Stomach (tissue), 9 donors: ENCODE data around the gene DUSP8. TPM values are rescaled to one million over a fixed set of nuclear protein-coding genes. Genes with fewer than 3 reads are reported as not detected.

Experiments used
- DNase-seq, 2 donors: peaks; one replicate each; pipeline versions ENCODE4 v3.0.0 to v3.0.0-alpha.2; 2013 to 2019
- H3K27ac ChIP-seq, 5 donors: fragments of 200-600 bp in 4 of 5; sonication (generic) in 4 of 5; one replicate each; pipeline ENCODE4 v1.5.1; 2013 to 2019; ENCODE audit warnings: mild to moderate bottlenecking in 1 of 5, moderate library complexity in 1 of 5
- H3K27me3 ChIP-seq, 3 donors: fragments of 200-600 bp; sonication (generic); one replicate each; pipeline ENCODE4 v1.5.1; 2017 to 2019; ENCODE audit warnings: mixed run types in 1 of 3
- H3K36me3 ChIP-seq, 4 donors: fragments of 200-600 bp; sonication (generic); 1 replicate in 3 of 4; 2 replicates in 1 of 4; pipeline ENCODE4 v1.5.1; 2016 to 2019
- H3K4me1 ChIP-seq, 4 donors: fragments of 200-600 bp; sonication (generic); one replicate each; pipeline ENCODE4 v1.5.1; 2016 to 2019
- H3K4me3 ChIP-seq, 4 donors: fragments of 200-600 bp; sonication (generic) in 3 of 4; one replicate each; pipeline ENCODE4 v1.5.1; 2016 to 2019; ENCODE audit warnings: mild to moderate bottlenecking in 1 of 4
- H3K9me3 ChIP-seq, 4 donors: fragments of 200-600 bp; sonication (generic); one replicate each; pipeline ENCODE4 v1.5.1; 2016 to 2019
- CTCF ChIP-seq, 7 experiments: fragments of 450-650 bp in 4 of 7; fragments of 200-600 bp in 3 of 7; sonication (generic) in 3 of 7; IDR thresholded peaks; one replicate each; pipeline ENCODE4 v1.5.1; 2016 to 2019; ENCODE audit warnings: antibody characterized with exemption in 7 of 7, control low read depth in 2 of 7, mild to moderate bottlenecking in 1 of 7
- EP300 ChIP-seq: sonication (generic); formaldehyde crosslinking; IDR thresholded peaks from one replicate; pipeline ENCODE4 v1.6.1; 2017; ENCODE audit warnings: antibody characterized with exemption
- POLR2A ChIP-seq, 4 donors: fragments of 450-650 bp; IDR thresholded peaks; one replicate each; pipeline ENCODE4 v1.6.1; 2016; ENCODE audit warnings: antibody characterized with exemption in 4 of 4, control low read depth in 2 of 4, mild to moderate bottlenecking in 1 of 4, moderate library complexity in 1 of 4
- POLR2AphosphoS5 ChIP-seq, 3 donors: sonication (generic); formaldehyde crosslinking; IDR thresholded peaks; one replicate each; pipeline ENCODE4 v1.6.1; 2016; ENCODE audit warnings: antibody characterized with exemption in 3 of 3
- WGBS, 5 donors: extraction: QIAGEN DNeasy Blood & Tissue Kit in 3 of 5; methylation state at CpG; one replicate each; pipeline versions ENCODE4 v1.1.5 to v1.1.7; 2013 to 2018; 5-methylcytosine and 5-hydroxymethylcytosine counted together
- intact Hi-C: fragments of 100-400 bp; cut with DNase I; formaldehyde crosslinking; loops from one replicate; pipeline ENCODE4 v1.15.1; 2023; ENCODE audit warnings: low total_unique reads
- polyA plus RNA-seq, 3 donors: library from polyadenylated mRNA; stranded (reverse); fragments of 200-250 nt; gene quantifications; one replicate each; pipeline ENCODE4 v1.2.3, GENCODE V29; 2013
- total RNA-seq, 5 donors: library from RNA; depleted of rRNA; stranded (reverse); fragments of >200 nt; gene quantifications; one replicate each; pipeline versions ENCODE4 v1.1.0 to v1.2.3, GENCODE V29; 2014 to 2016
- donor health status: healthy with polysubstance abuse.
- donor health status: Bipolar disorder and iron deficiency.
- donor health status: healthy.

Gene DUSP8
- total and polyA plus RNA-seq, 8 donors, result 0.58 to 31.6 (median 2.6) TPM

GRCh38 chr11:1543606-1544263 is 28.3 kb downstream of the DUSP8 start:
- DNase-seq, result no peak
- intact Hi-C loops, result loop anchor here (5.0 kb wide), 1 partner anchor 34 kb away; no protein-coding TSS in a partner anchor
- WGBS, 5 donors, result 82 to 90% (median 85%) methylated on average over 11 to 13 of the region's 13 CpGs
- no peaks in the 10 kb centered on the region for H3K9me3 ChIP-seq
- no peaks in the 10 kb centered on the region for H3K36me3 ChIP-seq
- H3K4me3 ChIP-seq, result no peak overlapping the region
- H3K27ac ChIP-seq, result no peak overlapping the region
- peaks cover 0 to 67% (median 33%) of the 10 kb centered on the region in 3 donors for H3K27me3 ChIP-seq
- H3K4me1 ChIP-seq, result peaks cover 29 to 30% (median 30%) of the 10 kb centered on the region in 4 donors
- TF ChIP-seq POLR2AphosphoS5 (IDR thresholded peaks at IDR 0.05), result no peak
- TF ChIP-seq CTCF (IDR thresholded peaks at IDR 0.05), result no peak
- TF ChIP-seq POLR2A (IDR thresholded peaks at IDR 0.05), result no peak

DNA sequence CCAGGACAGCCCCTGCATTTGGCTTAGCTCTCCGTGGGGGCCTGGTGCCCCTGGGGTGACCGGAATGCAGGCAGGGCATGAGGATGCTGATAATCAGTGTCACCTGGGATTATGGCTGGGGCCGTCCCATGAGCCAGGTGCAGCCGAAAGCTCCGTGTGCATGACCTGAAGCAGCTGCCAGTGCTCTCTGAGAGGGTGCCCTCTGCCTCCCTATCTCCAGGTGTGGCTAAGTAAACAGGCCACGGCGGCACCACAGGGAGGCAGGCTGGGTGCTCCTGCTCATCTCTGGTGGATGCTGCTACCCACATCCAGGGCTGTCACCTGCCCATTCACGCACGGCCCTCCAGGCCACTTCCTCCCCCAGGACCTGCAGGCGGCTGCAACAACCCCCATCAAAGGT is 29.8 kb downstream of the DUSP8 start:
- Histone ChIP-seq H3K4me3 (no peak overlapping the region), H3K36me3 (no peaks in the 10 kb centered on the region), H3K27me3 (peaks cover 0 to 52% (median 20%) of the 10 kb centered on the region in 3 donors), H3K9me3 (no peaks in the 10 kb centered on the region), H3K27ac (no peak overlapping the region), H3K4me1 (peaks cover 14 to 18% (median 18%) of the 10 kb centered on the region in 4 donors)
- DNase-seq, result no peak
- intact Hi-C loops, result loop anchor here (5.0 kb wide), 1 partner anchor 35 kb away; no protein-coding TSS in a partner anchor
- WGBS, 5 donors, result 38 to 46% (median 42%) methylated on average over 5 to 10 of the region's 10 CpGs
- no peak for TF ChIP-seq POLR2AphosphoS5 (IDR thresholded peaks at IDR 0.05)
- TF ChIP-seq POLR2A (IDR thresholded peaks at IDR 0.05), result no peak

DNA sequence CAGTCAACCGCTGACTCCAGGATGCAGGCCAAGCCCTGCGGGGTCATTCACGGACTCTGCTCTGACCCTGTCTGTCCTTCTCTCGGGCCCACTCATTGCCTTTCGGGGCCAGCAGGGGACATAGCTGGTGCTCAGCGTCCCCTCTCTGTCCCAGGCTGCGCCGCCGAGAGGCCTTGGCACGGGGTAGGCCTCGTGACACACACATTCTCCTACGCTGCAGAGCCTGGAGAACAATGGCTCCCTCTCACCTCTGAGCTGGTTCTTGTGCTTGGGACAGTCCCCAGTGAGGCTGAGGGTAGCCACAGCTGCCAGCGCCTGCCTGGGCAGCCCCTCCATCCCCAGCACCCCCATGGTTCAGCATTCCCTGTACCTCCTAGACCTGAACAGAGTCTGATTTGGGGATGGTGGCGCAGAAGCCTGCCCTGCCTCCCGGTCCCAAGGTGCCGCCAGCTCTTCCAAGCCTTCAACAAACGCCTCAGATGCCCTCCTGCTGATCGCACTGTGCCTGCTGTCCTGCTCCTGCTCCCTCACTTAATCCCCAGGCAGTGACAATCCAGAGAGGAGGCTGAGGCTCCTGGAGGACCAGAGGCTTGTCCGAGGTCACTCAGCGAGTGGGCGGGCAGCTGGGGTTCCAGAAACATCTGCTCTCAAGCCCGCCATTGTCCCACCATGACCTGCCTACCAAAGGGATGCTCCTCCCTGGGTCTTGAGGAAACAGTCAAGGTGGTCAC is 30.4 kb downstream of the DUSP8 start:
- WGBS, 5 donors, result 82 to 87% (median 85%) methylated on average over 14 to 22 of the region's 22 CpGs
- TF ChIP-seq EP300 (no peak), CTCF (IDR thresholded peaks at IDR 0.05) (no peak), POLR2AphosphoS5 (IDR thresholded peaks at IDR 0.05) (no peak), POLR2A (IDR thresholded peaks at IDR 0.05) (no peak)
- Histone ChIP-seq H3K27me3 (peaks cover 0 to 46% (median 14%) of the 10 kb centered on the region in 3 donors), H3K27ac (no peak overlapping the region), H3K4me3 (no peak overlapping the region), H3K4me1 (peaks cover 9 to 16% (median 14%) of the 10 kb centered on the region in 4 donors), H3K36me3 (no peaks in the 10 kb centered on the region), H3K9me3 (no peaks in the 10 kb centered on the region)
- intact Hi-C loops, result loop anchor here (5.0 kb wide), 1 partner anchor 36 kb away; no protein-coding TSS in a partner anchor
- no peak for DNase-seq

- DNase-seq, result no peak
- H3K9me3 ChIP-seq, result no peaks in the 10 kb centered on the region
- H3K27ac ChIP-seq, result no peak overlapping the region
- H3K36me3 ChIP-seq, result peaks cover 0 to 10% (median 7%) of the 10 kb centered on the region in 4 donors
- 71 to 83% (median 79%) methylated on average over 6 of the region's 6 CpGs for WGBS, 5 donors
- H3K27me3 ChIP-seq, result peaks cover 0 to 30% (median 1%) of the 10 kb centered on the region in 3 donors
- TF ChIP-seq EP300 (no peak), CTCF (IDR thresholded peaks at IDR 0.05) (no peak), POLR2AphosphoS5 (IDR thresholded peaks at IDR 0.05) (no peak), POLR2A (IDR thresholded peaks at IDR 0.05) (no peak)
- H3K4me3 ChIP-seq, result no peak overlapping the region
- intact Hi-C loops, result loop anchor here (5.0 kb wide), 1 partner anchor 37 kb away; no protein-coding TSS in a partner anchor
- peaks cover 8 to 23% (median 16%) of the 10 kb centered on the region in 4 donors for H3K4me1 ChIP-seq
These were observed 32.0 kb downstream of the DUSP8 start for GRCh38 chr11:1540074-1540473.
